GDM1 (cell line): Measurements from ENCODE around the gene LIME1.

ENCODE experiments used
- DNase-seq: peaks from one replicate; lab custom pipeline; 2025; lab: John Stamatoyannopoulos, UW

The LIME1 gene

GRCh38 chr20:63735859-63736718, at the start of gene LIME1:
Gene LIME1 (plus strand): TSS chr20:63736664. CDS start chr20:63737550, 886 bp downstream.
- no peak for DNase-seq

DNA sequence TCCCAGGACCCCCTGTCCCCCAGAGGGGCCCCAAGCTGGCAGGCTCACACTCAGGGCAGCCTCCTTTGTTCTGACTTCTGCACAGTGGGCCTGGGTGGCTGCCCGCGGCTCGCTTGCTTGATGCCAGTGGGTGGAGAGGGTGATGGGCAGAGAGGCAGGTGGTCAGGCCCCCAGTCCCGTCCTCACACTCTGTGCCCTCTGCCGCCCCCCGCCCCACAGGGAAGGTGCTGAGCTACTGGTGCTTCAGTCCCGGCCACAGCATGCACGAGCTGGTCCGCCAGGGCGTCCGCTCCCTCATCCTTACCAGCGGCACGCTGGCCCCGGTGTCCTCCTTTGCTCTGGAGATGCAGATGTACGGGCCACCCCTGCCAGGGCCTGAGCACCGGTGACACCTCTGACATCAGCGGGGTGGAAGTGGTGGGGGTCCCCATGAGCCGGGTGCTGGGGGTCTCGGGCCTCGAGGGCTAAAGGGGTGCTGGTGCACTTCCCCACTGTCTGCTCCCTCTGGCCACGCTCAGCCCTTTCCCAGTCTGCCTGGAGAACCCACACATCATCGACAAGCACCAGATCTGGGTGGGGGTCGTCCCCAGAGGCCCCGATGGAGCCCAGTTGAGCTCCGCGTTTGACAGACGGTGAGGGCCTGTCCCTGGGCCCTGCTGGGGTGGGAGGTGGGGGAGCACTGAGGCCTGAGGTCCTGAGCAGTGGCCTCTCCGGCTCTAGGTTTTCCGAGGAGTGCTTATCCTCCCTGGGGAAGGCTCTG, 48.9 kb upstream of the LIME1 start:
- no peak for DNase-seq

DNA sequence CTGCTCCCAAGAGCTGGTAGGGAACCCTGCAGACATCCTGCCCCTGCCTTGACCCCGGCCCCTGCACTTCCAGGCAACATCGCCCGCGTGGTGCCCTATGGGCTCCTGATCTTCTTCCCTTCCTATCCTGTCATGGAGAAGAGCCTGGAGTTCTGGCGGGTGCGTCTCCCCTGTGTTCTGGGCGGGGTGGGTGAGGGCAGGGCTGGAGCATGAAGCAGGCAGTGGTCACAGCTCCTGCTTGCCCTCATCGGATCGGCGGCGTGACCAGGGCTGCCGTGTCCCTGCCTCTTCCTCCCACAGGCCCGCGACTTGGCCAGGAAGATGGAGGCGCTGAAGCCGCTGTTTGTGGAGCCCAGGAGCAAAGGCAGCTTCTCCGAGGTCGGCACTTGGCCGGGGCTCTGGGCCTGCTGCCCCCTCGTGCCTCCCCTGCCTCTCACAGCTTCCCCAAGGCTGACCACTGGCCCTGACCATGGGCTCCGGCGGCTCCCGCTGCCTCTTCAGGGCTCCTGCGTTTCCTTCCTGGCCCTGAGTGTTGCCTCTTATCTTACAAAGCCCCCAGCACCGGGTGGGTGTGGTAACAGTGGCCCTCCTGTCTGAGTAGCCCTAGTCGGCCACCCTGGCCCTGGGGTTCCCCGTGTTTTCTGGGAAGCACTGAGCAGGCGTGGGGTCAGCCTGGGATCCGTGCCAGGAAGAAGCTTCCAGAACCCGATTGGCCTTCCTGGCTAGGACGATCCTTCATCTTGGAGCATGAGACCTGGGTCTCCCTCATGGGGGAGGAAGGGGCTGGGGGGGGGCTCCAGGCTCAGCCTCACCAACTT, 48.0 kb upstream of the LIME1 start:
- no peak for DNase-seq

GRCh38 chr20:63689046-63690002, 47.1 kb upstream of the LIME1 start:
- DNase-seq: no peak

DNA sequence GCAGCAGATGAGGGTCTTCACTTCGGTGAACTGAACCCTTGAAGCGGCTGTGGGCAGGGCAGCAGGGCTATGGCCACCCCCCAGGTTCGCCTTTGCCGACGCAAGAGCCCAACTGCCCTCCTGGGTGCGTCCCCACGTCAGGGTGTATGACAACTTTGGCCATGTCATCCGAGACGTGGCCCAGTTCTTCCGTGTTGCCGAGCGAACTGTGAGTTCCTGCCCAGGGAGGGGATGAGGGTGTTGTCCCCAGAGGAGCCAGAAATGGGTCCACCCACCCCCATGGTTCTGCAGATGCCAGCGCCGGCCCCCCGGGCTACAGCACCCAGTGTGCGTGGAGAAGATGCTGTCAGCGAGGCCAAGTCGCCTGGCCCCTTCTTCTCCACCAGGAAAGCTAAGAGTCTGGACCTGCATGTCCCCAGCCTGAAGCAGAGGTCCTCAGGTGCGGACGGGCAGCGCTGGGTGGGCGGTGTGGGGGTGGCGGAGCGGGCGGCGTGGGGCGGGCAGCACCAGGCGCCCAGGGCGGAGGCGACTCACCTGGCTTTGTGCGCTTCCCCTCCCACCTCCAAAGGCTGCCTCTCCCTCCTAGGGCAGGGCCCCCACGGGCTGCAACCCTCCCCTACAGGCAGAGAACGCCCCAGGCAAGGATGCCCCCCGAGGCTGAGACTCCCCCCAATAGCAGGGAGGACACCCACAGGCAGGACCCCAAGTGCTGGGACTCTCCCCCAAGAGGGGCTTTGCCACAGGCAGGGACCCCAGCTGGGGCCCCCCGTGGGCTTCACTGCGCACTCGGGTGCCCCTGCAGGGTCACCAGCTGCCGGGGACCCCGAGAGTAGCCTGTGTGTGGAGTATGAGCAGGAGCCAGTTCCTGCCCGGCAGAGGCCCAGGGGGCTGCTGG, 46.2 kb upstream of the LIME1 start:
- DNase-seq: no peak

DNA sequence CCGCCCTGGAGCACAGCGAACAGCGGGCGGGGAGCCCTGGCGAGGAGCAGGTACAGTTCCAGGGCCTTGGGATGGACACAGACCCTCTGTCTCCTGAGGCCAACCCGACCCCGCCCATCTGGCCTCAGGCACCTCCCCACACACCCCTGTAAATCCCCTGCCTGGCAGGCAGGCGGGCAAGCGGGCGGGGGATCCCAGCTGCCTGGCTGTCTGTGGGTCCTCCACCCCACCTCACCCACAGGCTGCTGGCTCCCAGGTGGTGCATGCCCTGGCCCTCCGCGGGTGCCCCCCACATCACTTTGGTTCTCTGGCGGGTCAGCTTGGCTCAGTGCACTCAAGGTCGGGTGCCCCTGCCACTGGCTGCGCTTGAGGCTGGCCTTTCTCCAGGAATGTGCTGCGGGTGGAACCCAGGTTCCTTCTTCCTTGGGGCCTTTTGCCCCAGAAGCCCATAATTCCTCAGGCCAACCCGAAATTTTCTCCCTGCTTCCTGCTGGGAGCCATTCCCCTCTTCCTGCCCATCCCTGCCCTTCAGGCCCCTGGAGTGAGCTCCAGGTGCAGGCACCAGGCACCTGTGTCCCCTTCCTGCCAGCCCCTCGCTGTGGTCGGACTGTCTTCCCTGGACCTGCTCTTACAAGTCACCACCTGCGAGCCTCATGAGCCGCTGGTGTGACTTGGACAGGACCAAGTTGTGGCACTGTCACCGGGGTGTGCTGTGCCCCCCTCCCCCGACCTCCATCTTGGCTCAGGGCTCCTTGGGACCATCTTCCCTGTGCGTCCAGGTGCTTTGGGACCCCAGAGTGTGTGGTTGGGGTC, 45.4 kb upstream of the LIME1 start:
- DNase-seq: no peak

DNA sequence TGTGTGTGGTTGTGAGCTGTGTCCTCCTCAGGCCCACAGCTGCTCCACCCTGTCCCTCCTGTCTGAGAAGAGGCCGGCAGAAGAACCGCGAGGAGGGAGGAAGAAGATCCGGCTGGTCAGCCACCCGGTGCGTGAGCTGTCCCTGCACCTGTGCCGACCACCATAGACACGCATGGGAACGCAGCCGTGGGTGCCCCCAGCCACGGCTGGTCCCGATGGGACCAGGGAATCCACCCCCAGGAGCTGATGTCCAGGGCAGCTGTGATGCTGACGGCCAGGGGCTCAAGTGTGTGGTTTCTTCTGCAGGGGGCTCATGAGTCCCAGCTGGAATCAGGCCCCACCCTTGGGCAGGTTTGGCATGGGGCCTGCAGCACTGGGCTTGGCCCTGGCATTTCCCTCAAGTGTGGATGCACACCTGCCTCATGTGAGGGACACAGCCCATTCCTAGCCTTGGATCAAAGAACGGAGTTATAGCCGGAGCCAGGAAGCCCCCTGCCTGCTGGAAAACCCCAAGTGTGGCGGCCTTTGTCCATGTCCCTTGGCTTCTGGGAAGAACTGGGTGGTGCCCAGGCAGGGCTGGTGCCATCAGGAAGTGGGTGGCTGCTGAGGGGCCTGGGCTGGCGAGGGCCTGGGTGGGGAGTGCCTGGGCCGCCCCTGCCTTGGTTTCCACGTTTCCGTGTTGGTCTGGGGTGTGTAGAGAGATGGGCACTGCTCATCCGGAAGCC, 44.6 kb upstream of the LIME1 start:
- DNase-seq: no peak

- no peak for DNase-seq
Measured at GRCh38 chr20:63692436-63693082, 43.9 kb upstream of the LIME1 start.

DNA sequence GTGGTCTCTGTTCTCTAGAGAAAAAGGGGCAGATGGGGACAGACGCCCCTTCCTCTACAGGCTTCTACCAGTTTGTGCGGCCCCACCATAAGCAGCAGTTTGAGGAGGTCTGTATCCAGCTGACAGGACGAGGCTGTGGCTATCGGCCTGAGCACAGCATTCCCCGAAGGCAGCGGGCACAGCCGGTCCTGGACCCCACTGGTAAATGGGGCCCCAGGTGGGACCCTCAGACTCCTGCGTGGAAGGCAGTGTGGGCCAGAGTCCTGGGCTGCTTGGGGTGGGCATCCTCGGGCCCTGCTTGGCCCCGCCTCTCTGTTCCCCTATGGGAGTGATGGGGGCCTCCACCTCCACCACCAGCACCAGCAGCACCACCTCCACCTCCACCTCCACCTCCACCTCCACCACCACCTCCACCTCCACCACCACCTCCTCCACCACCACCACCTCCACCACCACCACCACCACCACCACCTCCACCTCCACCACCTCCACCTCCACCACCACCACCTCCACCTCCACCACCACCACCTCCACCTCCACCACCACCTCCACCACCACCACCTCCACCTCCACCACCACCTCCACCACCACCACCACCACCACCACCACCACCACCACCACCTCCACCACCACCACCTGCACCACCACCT, 43.3 kb upstream of the LIME1 start:
- DNase-seq: no peak

DNA sequence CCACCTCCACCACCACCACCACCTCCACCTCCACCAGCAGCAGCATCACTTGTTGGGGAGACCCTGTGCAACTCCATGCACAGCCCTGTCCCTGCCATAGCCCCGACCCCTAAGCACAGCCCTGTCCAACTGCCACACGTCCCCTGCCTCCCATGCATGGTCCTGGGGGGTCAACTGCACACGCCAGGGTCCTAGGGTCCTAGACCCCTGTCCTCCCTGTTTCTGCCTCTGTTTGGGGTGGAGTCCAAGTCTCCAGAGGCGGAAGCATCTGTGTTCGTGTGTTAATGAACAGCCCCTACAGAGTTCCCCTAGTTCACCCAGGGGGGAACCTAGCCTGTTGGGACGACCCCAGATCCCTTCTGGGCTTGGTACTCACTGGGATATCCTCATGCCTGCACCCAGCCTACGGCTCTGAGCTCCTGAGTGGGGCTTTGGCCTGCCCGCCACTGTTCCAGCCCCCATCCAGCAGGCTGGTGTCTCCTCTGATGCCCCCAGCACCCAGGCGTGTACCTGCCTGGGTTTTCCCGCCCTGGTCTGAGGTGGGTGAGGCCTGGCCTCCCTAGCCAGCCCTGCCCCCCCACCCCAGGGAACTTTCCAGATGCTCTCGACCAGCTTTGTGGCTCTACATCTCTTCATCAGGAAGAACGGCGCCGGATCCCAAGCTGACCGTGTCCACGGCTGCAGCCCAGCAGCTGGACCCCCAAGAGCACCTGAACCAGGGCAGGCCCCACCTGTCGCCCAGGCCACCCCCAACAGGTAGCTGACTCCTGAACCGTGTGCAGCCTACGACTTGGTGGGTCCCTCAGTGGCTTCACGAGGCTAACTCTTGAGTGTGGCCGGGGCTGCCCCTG, 42.5 kb upstream of the LIME1 start:
- no peak for DNase-seq

DNA sequence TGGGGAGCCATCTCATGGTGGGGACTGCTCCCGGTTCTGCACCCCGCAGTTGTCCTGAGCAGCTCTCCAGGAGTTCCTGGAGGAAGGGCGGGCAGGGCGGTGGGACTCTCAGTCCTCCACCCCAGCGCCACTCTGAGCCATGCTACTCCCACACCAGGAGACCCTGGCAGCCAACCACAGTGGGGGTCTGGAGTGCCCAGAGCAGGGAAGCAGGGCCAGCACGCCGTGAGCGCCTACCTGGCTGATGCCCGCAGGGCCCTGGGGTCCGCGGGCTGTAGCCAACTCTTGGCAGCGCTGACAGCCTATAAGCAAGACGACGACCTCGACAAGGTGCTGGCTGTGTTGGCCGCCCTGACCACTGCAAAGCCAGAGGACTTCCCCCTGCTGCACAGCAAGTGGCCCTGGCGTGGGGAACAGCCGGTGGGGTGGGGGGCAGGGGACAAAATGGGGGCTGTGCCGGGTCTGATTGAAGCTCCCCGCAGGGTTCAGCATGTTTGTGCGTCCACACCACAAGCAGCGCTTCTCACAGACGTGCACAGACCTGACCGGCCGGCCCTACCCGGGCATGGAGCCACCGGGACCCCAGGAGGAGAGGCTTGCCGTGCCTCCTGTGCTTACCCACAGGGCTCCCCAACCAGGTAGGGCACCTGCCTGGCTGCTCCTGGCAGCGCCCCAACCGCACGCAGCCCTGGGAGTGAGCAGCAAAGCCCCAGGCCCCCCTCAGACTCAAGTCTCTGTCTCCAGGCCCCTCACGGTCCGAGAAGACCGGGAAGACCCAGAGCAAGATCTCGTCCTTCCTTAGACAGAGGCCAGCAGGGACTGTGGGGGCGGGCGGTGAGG, 41.7 kb upstream of the LIME1 start:
- DNase-seq: no peak

GRCh38 chr20:63695424-63696305, 40.8 kb upstream of the LIME1 start:
- DNase-seq: no peak

GRCh38 chr20:63696306-63696627, 40.2 kb upstream of the LIME1 start:
- no peak for DNase-seq

DNA sequence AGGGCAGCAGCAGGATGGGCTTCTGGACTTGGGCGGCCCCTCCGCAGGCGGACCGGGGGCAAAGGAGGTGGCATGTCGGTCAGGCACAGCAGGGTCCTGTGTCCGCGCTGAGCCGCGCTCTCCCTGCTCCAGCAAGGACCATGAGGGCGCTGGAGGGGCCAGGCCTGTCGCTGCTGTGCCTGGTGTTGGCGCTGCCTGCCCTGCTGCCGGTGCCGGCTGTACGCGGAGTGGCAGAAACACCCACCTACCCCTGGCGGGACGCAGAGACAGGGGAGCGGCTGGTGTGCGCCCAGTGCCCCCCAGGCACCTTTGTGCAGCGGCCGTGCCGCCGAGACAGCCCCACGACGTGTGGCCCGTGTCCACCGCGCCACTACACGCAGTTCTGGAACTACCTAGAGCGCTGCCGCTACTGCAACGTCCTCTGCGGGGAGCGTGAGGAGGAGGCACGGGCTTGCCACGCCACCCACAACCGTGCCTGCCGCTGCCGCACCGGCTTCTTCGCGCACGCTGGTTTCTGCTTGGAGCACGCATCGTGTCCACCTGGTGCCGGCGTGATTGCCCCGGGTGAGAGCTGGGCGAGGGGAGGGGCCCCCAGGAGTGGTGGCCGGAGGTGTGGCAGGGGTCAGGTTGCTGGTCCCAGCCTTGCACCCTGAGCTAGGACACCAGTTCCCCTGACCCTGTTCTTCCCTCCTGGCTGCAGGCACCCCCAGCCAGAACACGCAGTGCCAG, 39.7 kb upstream of the LIME1 start, which contains the start of gene TNFRSF6B:
Gene TNFRSF6B, plus strand, starts transcription at position 25 of the 729 bp plus-strand sequence. Its CDS starts 116 bp downstream, at position 141.
- DNase-seq: no peak
